ENCODE data around the gene MAP4K3.

The MAP4K3 gene

GRCh38 chr2:39228413-39229209 is 208.5 kb downstream of the MAP4K3 start:
- no peak for DNase-seq

DNA sequence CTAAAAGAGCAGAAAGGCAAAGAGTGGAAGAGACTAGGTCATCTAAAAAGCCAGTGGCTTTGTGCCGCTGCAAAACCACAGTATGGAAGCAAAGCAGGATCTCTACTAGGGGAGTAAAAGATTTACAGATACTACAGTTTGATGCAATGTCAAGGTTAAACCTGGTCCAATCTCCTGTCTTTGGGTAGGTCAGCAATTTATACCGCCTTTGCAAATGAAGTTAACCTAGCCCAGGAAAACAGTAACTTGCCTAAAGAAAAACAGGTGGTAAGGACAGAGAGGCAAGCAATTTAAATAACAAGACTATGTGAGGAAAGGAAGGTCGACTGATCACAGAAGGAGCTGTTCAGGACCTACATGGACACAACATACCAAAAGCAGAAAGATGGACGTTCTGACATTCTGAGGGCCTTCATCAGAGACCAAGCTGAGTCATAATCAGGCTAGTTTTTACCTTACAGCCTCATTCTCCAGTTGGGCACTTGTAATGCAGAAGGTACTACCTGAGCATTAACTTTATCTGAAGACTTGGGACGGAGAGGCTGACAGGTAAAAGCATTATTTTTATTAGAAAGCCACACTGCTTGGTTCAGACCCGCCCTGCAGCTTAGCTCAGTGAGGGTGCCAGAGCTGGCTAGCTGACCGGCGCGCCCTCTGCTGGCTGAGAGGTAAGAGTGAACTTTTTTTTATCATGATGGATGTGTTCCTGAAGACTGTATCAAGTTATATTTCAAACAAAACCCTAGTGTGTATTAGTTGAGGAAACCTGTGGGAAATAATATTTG is 209.3 kb downstream of the MAP4K3 start:
- peak; percentile 93 for DNase-seq

DNA sequence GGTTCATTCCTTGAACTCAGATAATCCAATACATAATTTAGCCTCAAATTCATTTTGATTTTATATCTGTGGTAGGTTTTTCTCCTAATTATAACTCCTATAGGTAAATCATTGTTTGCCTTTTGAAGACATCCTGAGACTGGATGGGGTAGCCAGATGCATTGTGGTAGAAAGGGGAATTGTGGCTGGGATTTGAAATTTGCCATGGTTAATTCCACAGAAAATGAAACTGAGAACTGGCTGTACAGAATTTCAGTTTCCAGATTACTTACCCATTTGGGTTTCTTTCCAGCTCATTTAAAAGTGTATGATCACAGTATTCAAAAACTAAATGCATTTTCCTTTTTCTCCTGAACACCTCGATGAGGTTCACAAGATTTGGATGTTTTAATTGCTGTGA is 211.5 kb downstream of the MAP4K3 start:
- DNase-seq = no peak

DNA sequence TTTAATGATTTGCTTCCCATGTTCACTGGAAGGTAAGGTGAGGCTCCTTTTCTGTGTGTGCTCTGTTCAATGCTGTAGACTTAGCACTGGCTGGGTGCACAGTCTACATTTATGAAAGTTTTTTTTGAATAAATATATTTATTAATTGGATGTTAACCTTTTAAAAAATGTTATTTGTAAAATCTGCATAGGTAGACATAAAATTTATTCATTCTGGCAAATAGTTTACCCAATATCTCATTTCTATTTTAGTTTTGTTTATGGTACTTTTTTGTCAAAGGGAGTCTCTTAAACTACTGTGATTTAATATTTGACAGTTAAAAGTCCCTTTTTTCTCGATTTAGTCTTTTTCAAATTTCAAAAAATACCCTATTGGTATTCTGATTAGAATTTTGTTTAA is 213.2 kb downstream of the MAP4K3 start:
- DNase-seq = no peak

GRCh38 chr2:39221459-39221858 is 215.6 kb downstream of the MAP4K3 start:
- DNase-seq = no peak

- no peak for DNase-seq
These were observed 216.9 kb downstream of the MAP4K3 start for GRCh38 chr2:39220136-39220535.

- DNase-seq = no peak
These were observed 218.7 kb downstream of the MAP4K3 start for GRCh38 chr2:39218391-39218790.

DNA sequence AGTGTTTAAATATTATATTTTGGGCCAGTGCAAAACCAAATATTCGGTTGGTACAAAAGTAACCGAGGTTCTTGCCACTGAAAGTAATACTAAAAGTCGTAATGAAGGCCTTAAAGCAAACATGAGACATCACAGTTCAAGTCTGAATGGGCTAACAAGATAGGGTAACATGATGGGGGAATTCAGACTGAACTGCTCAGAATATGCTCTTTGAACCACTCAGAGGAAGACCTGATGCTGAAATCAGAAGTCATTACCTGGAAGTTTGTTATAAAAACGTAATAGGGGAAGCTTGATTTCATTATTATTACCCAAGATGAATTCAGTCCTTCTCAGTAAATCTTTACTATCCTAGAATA is 219.9 kb downstream of the MAP4K3 start:
- no peak for DNase-seq

- peak; percentile 86 for DNase-seq
These were observed 220.5 kb downstream of the MAP4K3 start for GRCh38 chr2:39216346-39217191.

DNA sequence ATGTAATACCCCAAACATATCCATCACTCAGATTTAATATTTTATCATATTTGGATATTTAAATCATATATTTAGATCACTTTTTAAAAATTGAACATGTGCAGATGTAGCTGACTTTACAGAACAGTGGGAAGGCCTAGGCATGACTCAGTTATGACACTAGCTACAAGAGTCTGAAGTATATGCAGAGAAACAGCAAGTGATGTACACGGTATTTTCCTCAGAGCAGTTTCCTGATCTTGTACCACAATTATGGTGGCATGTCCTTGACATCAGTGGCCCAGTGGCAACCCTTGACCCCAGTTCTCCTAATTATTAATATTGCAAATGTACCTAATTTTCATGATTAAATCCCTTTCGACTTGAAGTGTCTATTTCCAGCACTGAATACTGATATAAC is 221.5 kb downstream of the MAP4K3 start:
- no peak for DNase-seq

DNA sequence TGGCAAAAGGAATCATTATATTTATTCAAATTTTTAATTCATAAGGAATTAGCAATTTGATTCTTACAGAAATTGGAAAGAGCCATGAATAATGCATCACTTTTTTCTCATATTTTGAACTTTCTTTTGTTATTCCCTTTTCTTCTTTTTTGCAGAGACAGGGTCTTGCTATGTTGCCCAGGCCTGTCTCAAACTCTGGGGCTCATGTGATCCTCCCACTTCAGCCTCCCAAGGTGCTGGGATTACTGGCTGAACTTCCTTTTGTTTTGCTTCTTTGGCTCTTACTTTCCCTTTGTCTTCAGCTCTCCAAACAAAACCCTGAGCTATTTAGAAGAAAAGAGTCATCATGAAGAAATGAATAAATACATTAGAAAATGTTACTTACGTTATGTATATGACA is 224.1 kb downstream of the MAP4K3 start:
- no peak for DNase-seq

DNA sequence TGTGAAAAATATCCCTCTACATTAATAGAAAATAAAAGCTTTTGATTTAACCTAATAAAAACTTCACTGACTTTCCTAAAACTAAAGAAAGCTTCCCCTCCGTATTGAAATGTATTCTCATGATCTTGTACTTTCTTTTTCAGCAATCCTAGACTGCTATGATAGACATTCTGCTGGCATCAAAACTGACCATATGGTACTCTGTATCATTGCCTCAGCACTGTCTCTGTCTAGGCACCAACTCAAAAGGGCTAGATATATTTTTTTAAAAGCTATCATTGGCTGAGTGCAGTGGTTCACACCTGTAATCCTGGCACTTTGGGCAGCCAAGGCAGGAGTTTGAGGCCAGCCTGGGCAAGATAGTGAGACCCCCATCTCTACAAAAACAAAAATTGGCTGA is 226.2 kb downstream of the MAP4K3 start:
- no peak for DNase-seq

DNA sequence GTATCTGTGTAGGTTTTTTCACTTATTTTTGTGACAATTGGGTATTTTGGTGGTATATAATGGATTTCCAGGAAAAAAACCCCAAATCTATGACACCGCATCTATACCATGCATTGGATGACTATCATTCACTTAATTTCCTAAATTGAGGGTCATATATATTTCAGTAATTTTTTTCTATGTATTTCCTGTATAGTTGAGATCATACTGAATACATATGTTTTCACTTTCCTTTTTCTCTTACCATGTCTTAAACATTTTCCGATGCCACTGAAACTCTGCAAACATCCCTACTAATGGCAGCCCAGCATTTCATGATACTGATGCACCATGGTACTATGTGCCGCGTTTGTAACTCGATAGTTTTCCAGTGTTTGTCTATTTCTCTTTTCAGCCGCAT is 233.7 kb downstream of the MAP4K3 start:
- DNase-seq = no peak

- DNase-seq = no peak
These were observed 234.3 kb downstream of the MAP4K3 start for GRCh38 chr2:39202639-39203369.

Measured in activated effector memory CD4-positive, alpha-beta T cell treated with anti-CD3 and anti-CD28 coated beads, Interleukin-2, amount 50 U/mL, for 16 hours (primary cell).